Mesenchymal stem cell (in vitro differentiated cells and primary cell): ENCODE data around the gene ASPA.
"Not testable (repeated sequence)": the region's sequence is repeated elsewhere in the genome, so short reads cannot be mapped to it uniquely, and the experiment has no call there.

ENCODE experiments used
- DNase-seq: peaks from one replicate; pipeline ENCODE4 v3.0.0-alpha.2; 2013
- H2AFZ ChIP-seq: one replicate; pipeline ENCODE4 v1.6.1; 2013; ENCODE audit warnings: low read depth, mild to moderate bottlenecking, control low read depth, inconsistent platforms, low read length, moderate library complexity
- H2AK5ac ChIP-seq: 2 replicates; pipeline ENCODE4 v1.6.1; 2013; ENCODE audit warnings: low read length, moderate library complexity, mild to moderate bottlenecking, inconsistent platforms; ENCODE audit not compliant: severe bottlenecking
- H2BK120ac ChIP-seq: one replicate; pipeline ENCODE4 v1.6.1; 2013; ENCODE audit warnings: low read depth, mild to moderate bottlenecking, inconsistent platforms, low read length, moderate library complexity
- H2BK12ac ChIP-seq, 2 experiments: one replicate each; pipeline ENCODE4 v1.6.1; 2013; ENCODE audit warnings: inconsistent platforms in 2 of 2, low read length in 2 of 2, mild to moderate bottlenecking in 2 of 2, moderate library complexity in 2 of 2, control low read depth in 1 of 2
- H2BK15ac ChIP-seq: one replicate; pipeline ENCODE4 v1.6.1; 2013; ENCODE audit warnings: mild to moderate bottlenecking, low read depth, inconsistent platforms; ENCODE audit not compliant: poor library complexity, severe bottlenecking
- H2BK5ac ChIP-seq: 2 replicates; pipeline ENCODE4 v1.6.1; 2013; ENCODE audit warnings: low read depth, mild to moderate bottlenecking, low read length, control low read depth, inconsistent platforms; ENCODE audit not compliant: poor library complexity, severe bottlenecking
- H3K14ac ChIP-seq, 2 experiments: one replicate each; pipeline ENCODE4 v1.6.1; 2013; ENCODE audit warnings: inconsistent platforms in 2 of 2, low read length in 2 of 2, control low read depth in 1 of 2, mild to moderate bottlenecking in 1 of 2, moderate library complexity in 1 of 2
- H3K18ac ChIP-seq, 2 experiments: one replicate each; pipeline ENCODE4 v1.6.1; 2013; ENCODE audit warnings: inconsistent platforms in 2 of 2, low read length in 2 of 2, control low read depth in 1 of 2, low read depth in 1 of 2, mild to moderate bottlenecking in 1 of 2
- H3K23ac ChIP-seq, 2 experiments: one replicate each; pipeline ENCODE4 v1.6.1; 2013; ENCODE audit warnings: inconsistent platforms in 2 of 2, low read length in 2 of 2, mild to moderate bottlenecking in 2 of 2, moderate library complexity in 2 of 2, control low read depth in 1 of 2
- H3K27ac ChIP-seq: 2 replicates; pipeline ENCODE4 v1.5.1; 2013; ENCODE audit warnings: mild to moderate bottlenecking, moderate library complexity, low read length, control low read depth, inconsistent platforms; ENCODE audit not compliant: poor library complexity, severe bottlenecking
- H3K27me3 ChIP-seq, 2 experiments: 2 replicates each; pipeline versions ENCODE4 v1.6.1 to v1.7.0; 2013; ENCODE audit warnings: low read length in 2 of 2, mild to moderate bottlenecking in 2 of 2, moderate library complexity in 2 of 2, control low read depth in 1 of 2, inconsistent platforms in 1 of 2; ENCODE audit not compliant: control insufficient read depth in 1 of 2, insufficient read depth in 1 of 2
- H3K36me3 ChIP-seq, 2 experiments: 2 replicates each; pipeline versions ENCODE4 v1.6.1 to v1.7.0; 2013; ENCODE audit warnings: low read length in 2 of 2, control low read depth in 1 of 2, inconsistent platforms in 1 of 2, low read depth in 1 of 2, mild to moderate bottlenecking in 1 of 2; ENCODE audit not compliant: insufficient read depth in 2 of 2, control insufficient read depth in 1 of 2
- H3K4ac ChIP-seq, 2 experiments: one replicate each; pipeline ENCODE4 v1.6.1; 2013; ENCODE audit warnings: inconsistent platforms in 2 of 2, low read length in 2 of 2, mild to moderate bottlenecking in 2 of 2, moderate library complexity in 2 of 2, control low read depth in 1 of 2, low read depth in 1 of 2
- H3K4me1 ChIP-seq: 2 replicates; pipeline ENCODE4 v1.6.1; 2013; ENCODE audit warnings: low read depth, low read length, control low read depth; ENCODE audit not compliant: control insufficient read depth, insufficient read depth
- H3K4me2 ChIP-seq: 2 replicates; pipeline ENCODE4 v1.6.1; 2013; ENCODE audit warnings: low read length, mild to moderate bottlenecking, inconsistent platforms; ENCODE audit not compliant: poor library complexity, severe bottlenecking
- H3K4me3 ChIP-seq, 2 experiments: 2 replicates each; pipeline versions ENCODE4 v1.5.1 to v1.7.0; 2013; ENCODE audit warnings: low read length in 2 of 2, mild to moderate bottlenecking in 2 of 2, control low read depth in 1 of 2, low read depth in 1 of 2; ENCODE audit not compliant: insufficient read depth in 1 of 2
- H3K79me1 ChIP-seq: replicated peaks from 2 replicates; pipeline ENCODE4 v1.6.1; 2013; ENCODE audit warnings: mild to moderate bottlenecking, control low read depth, low read length, inconsistent platforms; ENCODE audit not compliant: poor library complexity, severe bottlenecking
- H3K9ac ChIP-seq: 2 replicates; pipeline ENCODE4 v1.7.0; 2013; ENCODE audit warnings: mild to moderate bottlenecking, low read length, moderate library complexity
- H3K9me3 ChIP-seq: 2 replicates; pipeline ENCODE4 v1.7.0; 2013; ENCODE audit warnings: mild to moderate bottlenecking, low read length; ENCODE audit not compliant: control insufficient read depth
- H4K8ac ChIP-seq: one replicate; pipeline ENCODE4 v1.6.1; 2013; ENCODE audit warnings: inconsistent platforms, mild to moderate bottlenecking, low read length, moderate library complexity
- H4K91ac ChIP-seq: one replicate; pipeline ENCODE4 v1.6.1; 2013; ENCODE audit warnings: mild to moderate bottlenecking, low read length, inconsistent platforms
- WGBS: methylation state at CpG from one replicate; pipeline ENCODE4 v1.1.7; 2013; ENCODE audit warnings: mixed read lengths; 5-methylcytosine and 5-hydroxymethylcytosine counted together

ASPA gene

DNA sequence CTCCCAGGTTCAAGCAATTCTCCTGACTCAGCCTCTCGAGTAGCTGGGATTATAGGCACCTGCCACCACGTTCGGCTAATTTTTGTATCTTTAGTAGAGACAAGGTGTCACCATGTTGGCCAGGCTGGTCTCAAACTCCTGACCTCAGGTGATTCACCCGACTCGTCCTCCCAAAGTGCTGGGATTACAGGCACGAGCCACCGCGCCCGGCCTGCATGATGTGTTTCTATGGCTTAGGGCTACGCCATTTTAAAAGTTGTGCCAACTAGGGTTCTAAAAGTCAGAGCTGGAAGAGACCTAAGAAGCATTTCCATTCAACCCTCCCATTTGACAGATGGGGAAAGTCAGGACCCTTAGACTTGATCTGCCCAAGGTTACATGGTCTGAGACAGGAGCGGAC, 38.4 kb downstream of the ASPA start:
- H2AFZ ChIP-seq, H3K9me3 ChIP-seq: not testable (repeated sequence)
- 94% methylated on average over 11 of the region's 11 CpGs for WGBS

DNA sequence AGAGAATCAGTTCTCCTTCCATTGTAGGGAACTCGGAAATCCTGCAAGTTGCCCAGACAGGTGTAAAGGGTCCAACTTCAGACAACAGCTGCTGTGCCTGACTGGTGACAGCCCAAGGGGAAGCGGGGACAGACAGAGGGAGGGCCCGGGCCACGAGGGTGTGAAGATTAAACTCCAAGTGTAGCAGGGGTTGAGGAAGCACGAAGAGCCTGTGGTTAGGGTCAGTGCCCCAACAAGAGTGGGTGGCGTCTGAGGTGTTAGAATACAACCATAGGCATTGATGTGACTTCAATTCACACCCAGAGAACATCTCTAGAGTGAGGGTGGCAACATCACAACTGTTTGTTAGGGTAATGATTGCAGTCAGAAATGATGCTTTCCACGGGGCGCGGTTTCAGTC, 39.1 kb downstream of the ASPA start:
- DNase-seq: no peak
- Histone ChIP-seq H3K18ac (no peak overlapping the region), H2BK120ac (no peak overlapping the region), H3K27ac (no peak overlapping the region), H3K4me2 (no peak overlapping the region), H2BK12ac (no peak overlapping the region), H3K4me3 (no peak overlapping the region), H4K8ac (no peak overlapping the region), H2BK5ac (no peak overlapping the region), H3K4ac (no peak overlapping the region), H3K27me3 (no peaks in the 10 kb centered on the region), H3K79me1 (no peaks in the 10 kb centered on the region), H3K4me1 (peaks cover 8% of the 10 kb centered on the region), H3K9me3 (no peaks in the 10 kb centered on the region), H3K14ac (no peak overlapping the region), H3K23ac (no peak overlapping the region), H2AFZ (no peak overlapping the region), H4K91ac (no peak overlapping the region), H3K36me3 (peaks cover 0 to 51% of the 10 kb centered on the region in 2 experiments), H3K9ac (no peak overlapping the region), H2AK5ac (no peak overlapping the region), H2BK15ac (no peak overlapping the region)
- WGBS: 83% methylated on average over 9 of the region's 9 CpGs

More for the DNA sequence above, 38.4 kb downstream of the ASPA start:
- not testable (repeated sequence) for H4K91ac ChIP-seq, H2BK120ac ChIP-seq, H3K79me1 ChIP-seq, H2BK5ac ChIP-seq, H2BK12ac ChIP-seq, H4K8ac ChIP-seq, H3K23ac ChIP-seq, H3K9ac ChIP-seq, H2AK5ac ChIP-seq, H3K4me3 ChIP-seq, DNase-seq, H3K14ac ChIP-seq, H2BK15ac ChIP-seq, H3K27ac ChIP-seq, H3K27me3 ChIP-seq, H3K4me2 ChIP-seq, H3K4me1 ChIP-seq, H3K18ac ChIP-seq, H3K4ac ChIP-seq
- peaks cover 0 to 44% of the 10 kb centered on the region in 2 experiments for H3K36me3 ChIP-seq

DNA sequence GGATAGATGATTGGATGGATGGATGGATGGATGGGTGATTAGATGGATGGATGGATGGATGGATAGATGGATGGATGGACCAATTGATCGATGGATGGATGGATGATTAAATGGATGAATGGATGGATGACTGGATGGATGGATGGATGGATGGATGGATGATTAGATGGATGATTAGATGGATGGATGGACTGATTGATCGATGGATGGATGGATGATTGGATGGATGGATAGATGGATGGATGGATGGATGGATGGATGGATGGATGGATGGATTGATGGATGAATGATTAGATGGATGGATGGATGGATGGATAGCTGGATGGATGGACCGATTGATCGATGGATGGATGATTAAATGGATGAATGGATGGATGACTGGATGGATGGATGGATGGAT, 43.7 kb downstream of the ASPA start:
- not testable (repeated sequence) for H3K27ac ChIP-seq, H2BK12ac ChIP-seq, H4K91ac ChIP-seq, DNase-seq, H2BK5ac ChIP-seq, H2AFZ ChIP-seq, H2AK5ac ChIP-seq, H3K4me2 ChIP-seq, H3K9ac ChIP-seq, H3K14ac ChIP-seq, H3K79me1 ChIP-seq, H2BK15ac ChIP-seq, H3K23ac ChIP-seq, H3K4me1 ChIP-seq, H3K18ac ChIP-seq, H3K4ac ChIP-seq, H3K9me3 ChIP-seq, H2BK120ac ChIP-seq, H3K4me3 ChIP-seq, H3K27me3 ChIP-seq, H4K8ac ChIP-seq
- peaks cover 0 to 47% of the 10 kb centered on the region in 2 experiments for H3K36me3 ChIP-seq
- 84% methylated on average over 4 of the region's 4 CpGs for WGBS

DNA sequence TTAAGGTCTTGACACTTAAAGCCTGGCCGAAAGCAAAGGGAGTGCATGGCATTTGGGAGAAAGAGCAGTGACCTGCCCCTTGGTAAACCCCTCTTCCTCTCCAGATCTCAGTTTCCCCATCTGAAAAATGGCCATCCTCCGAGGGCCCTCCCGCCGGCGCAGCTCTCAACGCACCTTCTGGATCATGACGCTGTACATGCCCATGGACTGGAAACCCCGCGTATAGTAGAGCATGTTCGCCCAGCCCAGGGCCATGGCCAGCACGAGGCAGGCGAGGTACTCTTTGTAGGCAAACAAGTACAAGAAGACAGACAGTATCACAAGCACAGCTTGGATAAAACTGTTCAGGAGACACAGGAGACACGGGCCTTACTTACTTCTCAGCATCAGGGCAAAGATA, 48.2 kb downstream of the ASPA start:
- Histone ChIP-seq H3K23ac (no peak overlapping the region), H2BK12ac (no peak overlapping the region), H4K8ac (no peak overlapping the region), H2AK5ac (no peak overlapping the region), H3K18ac (no peak overlapping the region), H3K9ac (no peak overlapping the region), H3K4me3 (no peak overlapping the region), H2BK5ac (no peak overlapping the region), H2BK120ac (no peak overlapping the region), H2BK15ac (no peak overlapping the region), H3K14ac (no peak overlapping the region), H3K27ac (no peak overlapping the region), H3K4ac (no peak overlapping the region), H3K4me2 (no peak overlapping the region), H4K91ac (no peak overlapping the region), H2AFZ (no peak overlapping the region), H3K36me3 (peaks cover 0 to 40% of the 10 kb centered on the region in 2 experiments), H3K4me1 (peaks cover under 1% of the 10 kb centered on the region), H3K79me1 (no peaks in the 10 kb centered on the region), H3K9me3 (no peaks in the 10 kb centered on the region), H3K27me3 (no peaks in the 10 kb centered on the region)
- WGBS: 93% methylated on average over 13 of the region's 13 CpGs
- no peak for DNase-seq
